ENCODE data around the gene MYF6.

- TF ChIP-seq BACH2 (CRISPR knock-in tag; IDR thresholded peaks at IDR 0.05; ENCODE audit: borderline replicate concordance): no peak
- TF ChIP-seq ZFP3 (CRISPR knock-in tag; IDR thresholded peaks at IDR 0.05): no peak
- TF ChIP-seq ARNTL (CRISPR knock-in tag; IDR thresholded peaks at IDR 0.05; ENCODE audit: borderline replicate concordance, low read depth): no peak
- TF ChIP-seq, protein P1, sequence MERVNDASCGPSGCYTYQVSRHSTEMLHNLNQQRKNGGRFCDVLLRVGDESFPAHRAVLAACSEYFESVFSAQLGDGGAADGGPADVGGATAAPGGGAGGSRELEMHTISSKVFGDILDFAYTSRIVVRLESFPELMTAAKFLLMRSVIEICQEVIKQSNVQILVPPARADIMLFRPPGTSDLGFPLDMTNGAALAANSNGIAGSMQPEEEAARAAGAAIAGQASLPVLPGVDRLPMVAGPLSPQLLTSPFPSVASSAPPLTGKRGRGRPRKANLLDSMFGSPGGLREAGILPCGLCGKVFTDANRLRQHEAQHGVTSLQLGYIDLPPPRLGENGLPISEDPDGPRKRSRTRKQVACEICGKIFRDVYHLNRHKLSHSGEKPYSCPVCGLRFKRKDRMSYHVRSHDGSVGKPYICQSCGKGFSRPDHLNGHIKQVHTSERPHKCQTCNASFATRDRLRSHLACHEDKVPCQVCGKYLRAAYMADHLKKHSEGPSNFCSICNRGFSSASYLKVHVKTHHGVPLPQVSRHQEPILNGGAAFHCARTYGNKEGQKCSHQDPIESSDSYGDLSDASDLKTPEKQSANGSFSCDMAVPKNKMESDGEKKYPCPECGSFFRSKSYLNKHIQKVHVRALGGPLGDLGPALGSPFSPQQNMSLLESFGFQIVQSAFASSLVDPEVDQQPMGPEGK (CRISPR knock-in tag; IDR thresholded peaks at IDR 0.05; ENCODE audit: borderline replicate concordance): no peak
- TF ChIP-seq, protein P2, sequence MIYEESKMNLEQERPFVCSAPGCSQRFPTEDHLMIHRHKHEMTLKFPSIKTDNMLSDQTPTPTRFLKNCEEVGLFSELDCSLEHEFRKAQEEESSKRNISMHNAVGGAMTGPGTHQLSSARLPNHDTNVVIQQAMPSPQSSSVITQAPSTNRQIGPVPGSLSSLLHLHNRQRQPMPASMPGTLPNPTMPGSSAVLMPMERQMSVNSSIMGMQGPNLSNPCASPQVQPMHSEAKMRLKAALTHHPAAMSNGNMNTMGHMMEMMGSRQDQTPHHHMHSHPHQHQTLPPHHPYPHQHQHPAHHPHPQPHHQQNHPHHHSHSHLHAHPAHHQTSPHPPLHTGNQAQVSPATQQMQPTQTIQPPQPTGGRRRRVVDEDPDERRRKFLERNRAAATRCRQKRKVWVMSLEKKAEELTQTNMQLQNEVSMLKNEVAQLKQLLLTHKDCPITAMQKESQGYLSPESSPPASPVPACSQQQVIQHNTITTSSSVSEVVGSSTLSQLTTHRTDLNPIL (CRISPR knock-in tag; IDR thresholded peaks at IDR 0.05; ENCODE audit: low read depth): no peak
- TF ChIP-seq ESRRG (CRISPR knock-in tag; IDR thresholded peaks at IDR 0.05): no peak
- TF ChIP-seq PPARA (CRISPR knock-in tag; IDR thresholded peaks at IDR 0.05; ENCODE audit: borderline replicate concordance): no peak
- no peak for TF ChIP-seq TSHZ2 (CRISPR knock-in tag; IDR thresholded peaks at IDR 0.05)
- TF ChIP-seq ZFP30 (CRISPR knock-in tag; IDR thresholded peaks at IDR 0.05): no peak
- no peak for TF ChIP-seq POU6F1 (CRISPR knock-in tag; IDR thresholded peaks at IDR 0.05; ENCODE audit: borderline replicate concordance, low read depth)
- no peak for TF ChIP-seq CSDC2 (CRISPR knock-in tag; IDR thresholded peaks at IDR 0.05)
- TF ChIP-seq, protein P3, sequence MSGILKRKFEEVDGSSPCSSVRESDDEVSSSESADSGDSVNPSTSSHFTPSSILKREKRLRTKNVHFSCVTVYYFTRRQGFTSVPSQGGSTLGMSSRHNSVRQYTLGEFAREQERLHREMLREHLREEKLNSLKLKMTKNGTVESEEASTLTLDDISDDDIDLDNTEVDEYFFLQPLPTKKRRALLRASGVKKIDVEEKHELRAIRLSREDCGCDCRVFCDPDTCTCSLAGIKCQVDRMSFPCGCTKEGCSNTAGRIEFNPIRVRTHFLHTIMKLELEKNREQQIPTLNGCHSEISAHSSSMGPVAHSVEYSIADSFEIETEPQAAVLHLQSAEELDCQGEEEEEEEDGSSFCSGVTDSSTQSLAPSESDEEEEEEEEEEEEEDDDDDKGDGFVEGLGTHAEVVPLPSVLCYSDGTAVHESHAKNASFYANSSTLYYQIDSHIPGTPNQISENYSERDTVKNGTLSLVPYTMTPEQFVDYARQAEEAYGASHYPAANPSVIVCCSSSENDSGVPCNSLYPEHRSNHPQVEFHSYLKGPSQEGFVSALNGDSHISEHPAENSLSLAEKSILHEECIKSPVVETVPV (CRISPR knock-in tag; IDR thresholded peaks at IDR 0.05): no peak
- no peak for TF ChIP-seq OSR1 (CRISPR knock-in tag; IDR thresholded peaks at IDR 0.05)
- no peak for TF ChIP-seq RARB (CRISPR knock-in tag; IDR thresholded peaks at IDR 0.05)
Observed at GRCh38 chr12:80714055-80714454, 6.6 kb downstream of the MYF6 start.
